Uterus (tissue), 4 donors: Measurements from ENCODE around the gene TUFT1. TPM values are rescaled to one million over a fixed set of nuclear protein-coding genes. Genes with fewer than 3 reads are reported as not detected.

Source experiments
- DNase-seq, 2 donors: peaks; one replicate each; pipeline ENCODE4 v3.0.0-alpha.2; 2019 to 2020
- H3K27ac ChIP-seq, 2 donors: fragments of 200-600 bp; sonication (generic); 1 replicate in 1 of 2; 2 replicates in 1 of 2; pipeline ENCODE4 v1.5.1; 2016 to 2018
- H3K27me3 ChIP-seq, 2 donors: fragments of 200-600 bp; sonication (generic); one replicate each; pipeline ENCODE4 v1.5.1; 2018 to 2019; ENCODE audit warnings: control low read depth in 1 of 2
- H3K36me3 ChIP-seq, 2 donors: fragments of 200-600 bp; sonication (generic); one replicate each; pipeline ENCODE4 v1.5.1; 2019; ENCODE audit warnings: control low read depth in 1 of 2
- H3K4me1 ChIP-seq, 2 donors: fragments of 200-600 bp; sonication (generic); one replicate each; pipeline ENCODE4 v1.5.1; 2018 to 2019; ENCODE audit warnings: control low read depth in 1 of 2
- H3K4me3 ChIP-seq, 2 donors: fragments of 200-600 bp; sonication (generic); 1 replicate in 1 of 2; 2 replicates in 1 of 2; pipeline ENCODE4 v1.5.1; 2018 to 2019; ENCODE audit warnings: mild to moderate bottlenecking in 1 of 2
- H3K9me3 ChIP-seq, 2 donors: fragments of 200-600 bp; sonication (generic); one replicate each; pipeline ENCODE4 v1.5.1; 2019; ENCODE audit warnings: control low read depth in 1 of 2
- CTCF ChIP-seq, 4 experiments: fragments of 200-600 bp in 2 of 4; fragments of 450-650 bp in 2 of 4; sonication (generic) in 2 of 4; IDR thresholded peaks; one replicate each; pipeline ENCODE4 v1.5.1; 2016 to 2019; ENCODE audit warnings: antibody characterized with exemption in 4 of 4, mild to moderate bottlenecking in 2 of 4, moderate library complexity in 1 of 4
- POLR2A ChIP-seq, 2 donors: fragments of 450-650 bp; IDR thresholded peaks; one replicate each; pipeline ENCODE4 v1.6.1; 2016; ENCODE audit warnings: antibody characterized with exemption in 2 of 2, mild to moderate bottlenecking in 1 of 2, moderate library complexity in 1 of 2
- intact Hi-C: fragments of 100-400 bp; cut with DNase I; formaldehyde crosslinking; loops from one replicate; pipeline ENCODE4 v1.15.1; 2023; ENCODE audit warnings: low total_unique reads
- total RNA-seq, 4 donors: library from RNA; depleted of rRNA in 3 of 4; stranded (reverse); fragments of >200 nt in 3 of 4; gene quantifications; one replicate each; pipeline versions ENCODE4 v1.1.0 to v1.2.4, GENCODE V29; 2014 to 2023
- donor health status: DM: yes; HTN: yes; CAD: no.

The TUFT1 gene
- total RNA-seq, 4 donors from 2014 or later = 0.29 to 7.3 (median 5.0) TPM

DNA sequence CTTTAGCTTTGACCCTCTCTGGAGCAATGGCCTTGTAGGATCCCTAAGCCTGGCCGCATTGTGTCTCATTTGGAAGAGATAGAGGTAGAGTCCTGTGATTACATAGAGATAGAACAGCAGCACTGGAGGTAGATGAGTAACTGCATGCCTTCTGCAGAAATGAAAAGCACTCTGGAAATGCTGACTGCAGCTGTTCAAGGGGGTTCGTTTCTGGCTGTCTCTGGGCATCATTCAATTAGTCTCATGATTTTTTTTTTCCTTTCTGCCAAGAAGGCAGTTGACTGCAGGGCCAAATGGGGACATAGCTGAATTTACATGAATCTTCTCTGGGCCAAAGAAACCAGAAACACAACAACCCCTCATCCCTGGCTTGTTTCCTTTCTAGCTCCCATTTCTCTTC lies 43.7 kb downstream of the TUFT1 start:
- Histone ChIP-seq H3K4me1 (no peaks in the 10 kb centered on the region), H3K27ac (no peak overlapping the region), H3K27me3 (no peaks in the 10 kb centered on the region), H3K4me3 (no peak overlapping the region), H3K36me3 (no peaks in the 10 kb centered on the region), H3K9me3 (no peaks in the 10 kb centered on the region)
- intact Hi-C loops = no loop called here
- TF ChIP-seq CTCF (IDR thresholded peaks at IDR 0.05) (no peak), POLR2A (IDR thresholded peaks at IDR 0.05) (no peak)
- no peak for DNase-seq

DNA sequence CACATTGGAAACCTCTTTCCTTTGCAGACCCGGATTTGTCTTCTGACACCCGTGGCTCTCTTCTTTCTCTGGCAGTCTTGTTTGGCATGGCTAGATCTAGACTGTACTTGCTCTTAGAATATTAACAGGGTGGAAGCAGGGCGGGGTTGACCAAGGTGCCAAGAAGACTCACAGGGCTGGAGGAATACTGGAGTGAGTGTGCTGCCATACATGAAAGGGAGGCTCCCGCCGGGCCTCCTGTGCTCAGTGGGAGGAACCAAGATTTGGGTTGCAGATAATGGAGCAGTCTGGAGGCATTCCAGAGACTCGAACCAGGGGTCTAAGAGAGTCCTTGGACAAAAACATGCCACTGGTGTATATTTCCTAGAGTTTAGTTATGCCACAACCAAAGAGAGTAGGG lies 44.2 kb downstream of the TUFT1 start:
- Histone ChIP-seq H3K4me1 (no peaks in the 10 kb centered on the region), H3K27ac (peak overlapping the region in 1 of 2 donors; percentile 33), H3K4me3 (no peak overlapping the region), H3K27me3 (no peaks in the 10 kb centered on the region), H3K36me3 (no peaks in the 10 kb centered on the region), H3K9me3 (no peaks in the 10 kb centered on the region)
- no peak for DNase-seq
- TF ChIP-seq CTCF (IDR thresholded peaks at IDR 0.05) (no peak), POLR2A (IDR thresholded peaks at IDR 0.05) (no peak)
- intact Hi-C loops = no loop called here

- DNase-seq = no peak
- H3K9me3 ChIP-seq = no peaks in the 10 kb centered on the region
- no peaks in the 10 kb centered on the region for H3K36me3 ChIP-seq
- H3K4me1 ChIP-seq = no peaks in the 10 kb centered on the region
- H3K4me3 ChIP-seq = no peak overlapping the region
- peak overlapping the region; percentile 22 to 33 for H3K27ac ChIP-seq
- no peaks in the 10 kb centered on the region for H3K27me3 ChIP-seq
- TF ChIP-seq CTCF (IDR thresholded peaks at IDR 0.05) = no peak
- no peak for TF ChIP-seq POLR2A (IDR thresholded peaks at IDR 0.05)
- intact Hi-C loops = no loop called here
Measured at GRCh38 chr1:151584780-151585179, 44.7 kb downstream of the TUFT1 start.

DNA sequence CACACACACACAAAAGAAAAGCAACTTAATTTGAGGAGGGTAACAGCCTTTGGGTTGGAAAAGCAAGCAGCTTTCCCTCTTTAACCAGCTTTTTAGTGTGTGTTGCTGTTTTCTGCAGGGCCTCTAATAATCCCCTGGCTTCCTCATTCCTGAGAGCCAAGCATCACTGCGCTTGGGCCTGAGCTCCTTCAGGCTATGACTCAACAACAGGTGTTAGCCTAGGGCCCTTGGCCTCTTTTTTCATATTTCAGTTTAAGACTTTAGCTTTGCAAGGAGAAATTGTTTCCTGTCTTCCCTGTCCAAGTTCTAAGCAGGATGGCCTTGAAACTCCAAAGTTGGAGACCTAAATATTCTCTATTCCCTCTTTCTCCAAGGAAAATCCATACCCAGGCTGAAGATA lies 45.5 kb downstream of the TUFT1 start:
- H3K27ac ChIP-seq = peak overlapping the region; percentile 22 to 33
- intact Hi-C loops = no loop called here
- TF ChIP-seq POLR2A (IDR thresholded peaks at IDR 0.05) = no peak
- TF ChIP-seq CTCF (IDR thresholded peaks at IDR 0.05) = no peak

GRCh38 chr1:151590961-151591360 lies 50.9 kb downstream of the TUFT1 start:
- Histone ChIP-seq H3K27me3 (no peaks in the 10 kb centered on the region), H3K36me3 (no peaks in the 10 kb centered on the region), H3K4me1 (no peaks in the 10 kb centered on the region), H3K4me3 (no peak overlapping the region), H3K27ac (no peak overlapping the region), H3K9me3 (no peaks in the 10 kb centered on the region)
- no peak for TF ChIP-seq CTCF (IDR thresholded peaks at IDR 0.05)
- no peak for TF ChIP-seq POLR2A (IDR thresholded peaks at IDR 0.05)
- DNase-seq = no peak
- intact Hi-C loops = loop anchor here (10.0 kb wide), 1 partner anchor 144 kb away; no protein-coding TSS in a partner anchor

More for the DNA sequence above, 45.5 kb downstream of the TUFT1 start:
- Histone ChIP-seq H3K9me3 (no peaks in the 10 kb centered on the region), H3K27me3 (no peaks in the 10 kb centered on the region), H3K36me3 (no peaks in the 10 kb centered on the region), H3K4me3 (no peak overlapping the region), H3K4me1 (no peaks in the 10 kb centered on the region)
- no peak for DNase-seq
